Activated effector memory CD4-positive, alpha-beta T cell treated with Interleukin-2 at 50 U/mL for 16 hours (primary cell): Measurements from ENCODE around the gene TM9SF1.

Experiments
- DNase-seq: peaks from one replicate; pipeline ENCODE4 v3.0.0-alpha.2; 2020

Gene TM9SF1

GRCh38 chr14:24177041-24177825, 18.0 kb downstream of the TM9SF1 start:
- no peak for DNase-seq

DNA sequence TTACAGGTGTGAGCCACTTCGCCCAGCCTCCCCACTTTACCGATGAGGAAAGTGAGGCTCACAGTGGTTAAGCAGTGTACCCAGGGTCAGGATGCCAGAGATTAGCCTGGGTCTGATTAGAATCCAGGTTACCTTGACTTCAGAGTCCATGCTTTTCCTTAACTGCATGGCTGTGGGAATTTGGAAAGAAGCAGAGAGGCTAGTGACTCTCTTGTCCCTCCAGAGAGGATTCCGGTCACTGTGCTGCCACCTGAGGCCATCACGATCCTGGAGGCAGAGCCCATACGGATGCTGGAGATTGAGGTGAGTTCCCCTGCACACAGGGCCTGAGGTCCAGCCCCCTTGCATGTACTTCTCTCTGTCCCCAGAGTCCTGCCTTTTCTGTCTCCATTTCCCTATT, 18.6 kb downstream of the TM9SF1 start:
- DNase-seq = no peak

DNA sequence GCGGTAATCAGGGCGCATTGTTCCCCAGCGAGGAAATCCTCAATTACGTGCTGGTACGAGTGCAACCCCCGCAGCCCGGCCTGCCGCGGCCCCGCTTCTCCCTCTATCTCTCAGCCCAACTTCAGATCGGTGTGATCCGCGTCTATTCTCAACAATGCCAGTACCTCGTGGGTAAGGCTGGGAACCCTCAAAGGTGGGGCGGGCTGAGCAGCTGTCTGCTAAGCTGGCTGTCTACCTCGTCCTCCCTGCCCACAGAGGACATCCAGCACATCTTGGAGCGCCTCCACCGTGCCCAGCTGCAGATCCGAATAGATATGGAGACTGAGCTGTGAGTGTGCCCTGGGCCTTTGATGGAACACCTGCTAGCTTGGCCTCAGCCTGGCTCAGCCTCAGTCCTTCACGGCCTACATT, 22.4 kb downstream of the TM9SF1 start:
- DNase-seq = no peak

- DNase-seq = no peak
These were observed 22.9 kb downstream of the TM9SF1 start for GRCh38 chr14:24172261-24172860.

DNA sequence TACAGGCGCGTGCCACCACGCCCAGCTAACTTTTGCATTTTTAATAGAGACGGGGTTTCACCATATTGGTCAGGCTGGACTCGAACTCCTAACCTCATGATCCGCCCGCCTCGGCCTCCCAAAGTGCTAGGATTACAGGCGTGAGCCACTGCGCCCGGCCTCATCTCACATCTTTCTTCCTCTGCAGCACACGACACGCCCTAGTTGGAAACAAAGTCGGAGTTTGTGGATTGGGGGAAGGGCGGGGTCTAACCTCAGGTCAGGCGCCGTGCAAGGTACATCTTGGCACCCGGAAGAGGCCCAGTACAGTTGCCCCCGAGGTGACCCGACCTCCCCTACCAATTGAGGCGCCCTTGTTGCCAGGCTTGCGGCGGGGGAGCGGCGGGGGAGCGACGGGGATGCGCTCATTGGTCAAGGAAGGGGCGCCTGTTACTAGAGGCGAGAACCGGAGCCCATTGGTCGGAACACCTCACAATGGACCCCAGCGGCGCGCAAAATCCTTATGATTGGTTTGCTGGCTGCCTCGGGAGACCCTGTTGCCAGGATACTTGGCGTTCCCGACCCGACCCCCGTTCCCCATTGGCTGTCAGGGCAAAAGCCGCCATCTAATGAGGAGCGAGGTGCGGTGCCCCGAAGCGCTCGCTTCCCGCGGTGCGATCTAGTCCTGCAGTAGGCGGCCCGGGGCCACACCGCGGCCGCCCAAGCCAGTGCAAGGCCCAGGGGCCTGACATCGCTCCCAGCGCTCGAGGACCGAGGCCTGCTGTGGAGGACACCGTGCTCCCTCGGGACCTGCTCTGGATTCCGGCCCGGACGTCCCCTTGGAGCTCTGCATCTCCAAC, 23.6 kb downstream of the TM9SF1 start, which contains the start of gene REC8:
Gene REC8 (plus strand): TSS at position 659 of the 839 bp plus-strand sequence. CDS start 473 bp downstream, outside the sequence.
- peak; percentile 63 for DNase-seq

DNA sequence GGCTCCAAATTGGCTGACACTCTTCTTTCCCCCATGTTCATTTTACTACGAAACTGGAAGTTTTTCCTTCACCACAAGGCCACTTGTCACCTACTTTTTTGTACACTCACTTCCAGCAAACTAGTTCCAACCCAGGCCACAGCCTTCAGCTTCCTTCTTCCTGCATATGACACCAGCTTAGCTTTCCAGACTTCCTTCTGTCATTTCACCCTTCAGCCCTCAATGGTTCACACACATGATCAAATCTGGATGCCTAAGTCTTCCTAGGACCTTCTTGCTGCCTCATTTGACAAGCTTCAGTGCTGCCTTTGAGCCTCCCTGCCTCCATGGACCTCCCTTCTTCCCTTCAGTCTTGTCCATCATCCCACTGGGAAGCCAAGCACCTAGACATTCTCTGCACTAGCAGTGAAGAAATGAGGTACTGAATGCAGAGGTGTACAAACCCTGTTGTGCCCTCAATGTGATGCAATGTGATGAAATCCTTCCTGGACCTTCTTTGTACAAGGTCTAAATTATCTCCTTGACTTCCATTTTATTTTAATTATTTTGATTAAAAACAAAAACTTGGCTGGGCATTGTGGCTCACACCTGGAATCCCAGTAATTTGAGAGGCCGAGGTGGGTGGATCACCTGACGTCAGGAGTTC, 27.6 kb downstream of the TM9SF1 start:
- DNase-seq = no peak

- DNase-seq = no peak
These were observed 29.5 kb downstream of the TM9SF1 start for GRCh38 chr14:24165785-24166184.

DNA sequence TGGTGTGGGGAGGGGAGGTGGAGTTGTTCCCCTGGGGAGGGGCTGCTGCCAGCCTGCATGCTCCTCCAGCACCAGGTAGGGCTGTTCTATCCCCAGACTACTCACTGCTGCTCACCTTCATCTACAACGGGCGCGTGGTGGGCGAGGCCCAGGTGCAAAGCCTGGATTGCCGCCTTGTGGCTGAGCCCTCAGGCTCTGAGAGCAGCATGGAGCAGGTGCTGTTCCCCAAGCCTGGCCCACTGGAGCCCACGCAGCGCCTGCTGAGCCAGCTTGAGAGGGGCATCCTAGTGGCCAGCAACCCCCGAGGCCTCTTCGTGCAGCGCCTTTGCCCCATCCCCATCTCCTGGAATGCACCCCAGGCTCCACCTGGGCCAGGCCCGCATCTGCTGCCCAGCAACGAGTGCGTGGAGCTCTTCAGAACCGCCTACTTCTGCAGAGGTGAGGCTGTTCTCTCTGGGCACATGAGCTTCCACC, 30.7 kb downstream of the TM9SF1 start:
- no peak for DNase-seq

GRCh38 chr14:24162093-24162492, 33.1 kb downstream of the TM9SF1 start:
- DNase-seq = no peak

GRCh38 chr14:24160850-24161804, 34.1 kb downstream of the TM9SF1 start, which contains the start of gene IRF9:
Gene IRF9, plus strand, starts transcription at chr14:24161265. Its CDS starts 880 bp downstream, at chr14:24162145.
- peak; percentile 95 for DNase-seq

DNA sequence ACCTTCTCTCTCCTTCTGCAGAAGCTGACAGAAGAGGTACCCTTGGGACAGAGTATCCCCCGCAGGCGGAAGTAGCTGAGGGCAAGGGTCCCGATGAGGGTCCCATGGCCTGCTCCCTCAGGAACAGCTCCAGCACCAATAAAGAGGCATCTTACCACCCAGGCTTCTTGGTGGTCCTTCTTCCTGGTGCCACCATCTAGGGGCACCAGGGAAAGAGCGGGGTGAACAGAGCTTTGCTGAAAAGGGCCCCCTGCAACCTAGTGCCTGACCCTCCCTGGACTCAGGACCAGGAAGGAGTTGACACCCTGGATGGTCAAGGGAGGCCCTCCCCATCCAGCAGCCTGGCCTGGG, 34.8 kb downstream of the TM9SF1 start:
- no peak for DNase-seq

- DNase-seq = no peak
These were observed 35.3 kb downstream of the TM9SF1 start for GRCh38 chr14:24159777-24160498.

DNA sequence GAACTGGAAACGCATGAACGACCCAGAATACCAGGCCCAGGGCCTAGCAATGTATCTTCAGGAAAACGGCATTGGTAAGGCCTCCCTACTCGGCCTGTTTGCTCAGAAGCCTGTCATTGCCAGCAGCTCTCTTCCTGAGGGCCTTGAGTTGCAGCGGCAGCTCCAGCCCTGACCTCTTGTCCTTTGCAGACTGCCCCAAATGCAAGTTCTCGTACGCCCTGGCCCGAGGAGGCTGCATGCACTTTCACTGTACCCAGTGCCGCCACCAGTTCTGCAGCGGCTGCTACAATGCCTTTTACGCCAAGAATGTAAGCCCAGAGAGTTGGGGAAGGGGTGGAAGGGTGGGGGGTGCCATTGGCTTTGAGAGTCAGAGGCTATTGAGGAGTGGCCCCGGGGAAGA, 37.9 kb downstream of the TM9SF1 start:
- no peak for DNase-seq

DNA sequence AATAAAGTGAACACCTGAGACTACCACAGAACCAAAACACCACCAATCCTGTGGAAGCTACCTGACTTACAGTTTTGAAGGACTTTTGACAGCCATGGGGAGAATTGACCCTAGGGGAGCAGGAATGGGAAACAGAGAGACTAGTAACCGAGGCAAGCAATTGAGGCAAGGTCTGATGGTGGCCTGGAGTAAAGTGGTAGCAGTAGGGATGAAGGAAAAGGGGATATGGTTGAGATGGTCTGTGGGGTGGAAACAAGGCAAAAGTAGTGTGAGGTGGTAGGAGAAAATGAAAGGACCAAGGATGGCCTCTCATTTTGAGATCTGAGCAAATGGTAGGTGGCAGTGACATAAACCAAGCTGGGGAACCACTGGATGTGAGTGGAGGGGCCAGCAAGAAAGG, 38.4 kb downstream of the TM9SF1 start:
- no peak for DNase-seq

DNA sequence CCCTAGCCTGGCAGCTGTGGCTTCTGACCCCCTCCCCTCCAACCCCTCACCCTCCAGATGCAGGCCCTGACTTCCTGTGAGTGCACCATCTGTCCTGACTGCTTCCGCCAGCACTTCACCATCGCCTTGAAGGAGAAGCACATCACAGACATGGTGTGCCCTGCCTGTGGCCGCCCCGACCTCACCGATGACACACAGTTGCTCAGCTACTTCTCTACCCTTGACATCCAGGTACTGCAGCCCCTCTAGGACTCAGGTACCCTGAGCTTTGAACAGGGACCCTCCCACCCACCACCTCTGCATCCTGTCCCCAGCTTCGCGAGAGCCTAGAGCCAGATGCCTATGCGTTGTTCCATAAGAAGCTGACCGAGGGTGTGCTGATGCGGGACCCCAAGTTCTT, 40.1 kb downstream of the TM9SF1 start:
- no peak for DNase-seq

DNA sequence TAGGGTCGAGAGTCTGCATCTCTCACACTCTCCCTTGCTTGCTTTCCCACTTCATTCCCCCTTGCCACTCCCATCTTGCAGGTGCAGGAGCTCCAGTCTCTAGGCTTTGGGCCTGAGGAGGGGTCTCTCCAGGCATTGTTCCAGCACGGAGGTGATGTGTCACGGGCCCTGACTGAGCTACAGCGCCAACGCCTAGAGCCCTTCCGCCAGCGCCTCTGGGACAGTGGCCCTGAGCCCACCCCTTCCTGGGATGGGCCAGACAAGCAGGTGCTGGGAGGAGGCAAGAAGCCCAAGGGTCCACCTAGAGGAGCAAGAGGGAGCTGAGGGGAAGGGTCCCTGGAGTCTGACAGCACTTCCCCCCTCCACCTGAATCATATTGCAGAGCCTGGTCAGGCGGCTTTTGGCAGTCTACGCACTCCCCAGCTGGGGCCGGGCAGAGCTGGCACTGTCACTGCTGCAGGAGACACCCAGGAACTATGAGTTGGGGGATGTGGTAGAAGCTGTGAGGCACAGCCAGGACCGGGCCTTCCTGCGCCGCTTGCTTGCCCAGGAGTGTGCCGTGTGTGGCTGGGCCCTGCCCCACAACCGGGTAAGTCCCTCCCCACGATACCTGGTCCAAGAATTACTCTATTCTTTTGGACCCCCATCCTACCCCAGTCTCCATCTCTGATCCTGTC, 43.7 kb downstream of the TM9SF1 start:
- DNase-seq = no peak

DNA sequence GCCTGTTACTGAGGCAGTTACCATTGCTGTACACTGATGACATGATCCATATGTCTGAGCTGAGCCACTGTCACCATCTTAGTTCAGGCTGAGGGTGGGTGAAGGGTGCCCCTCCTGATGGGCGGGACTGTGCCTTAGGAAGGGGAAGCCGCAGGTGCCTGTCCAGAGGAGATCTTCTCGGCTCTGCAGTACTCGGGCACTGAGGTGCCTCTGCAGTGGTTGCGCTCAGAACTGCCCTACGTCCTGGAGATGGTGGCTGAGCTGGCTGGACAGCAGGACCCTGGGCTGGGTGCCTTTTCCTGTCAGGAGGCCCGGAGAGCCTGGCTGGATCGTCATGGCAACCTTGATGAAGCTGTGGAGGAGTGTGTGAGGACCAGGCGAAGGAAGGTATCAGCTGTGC, 44.2 kb downstream of the TM9SF1 start:
- no peak for DNase-seq

- DNase-seq = no peak
These were observed 44.7 kb downstream of the TM9SF1 start for GRCh38 chr14:24150567-24150966.

DNA sequence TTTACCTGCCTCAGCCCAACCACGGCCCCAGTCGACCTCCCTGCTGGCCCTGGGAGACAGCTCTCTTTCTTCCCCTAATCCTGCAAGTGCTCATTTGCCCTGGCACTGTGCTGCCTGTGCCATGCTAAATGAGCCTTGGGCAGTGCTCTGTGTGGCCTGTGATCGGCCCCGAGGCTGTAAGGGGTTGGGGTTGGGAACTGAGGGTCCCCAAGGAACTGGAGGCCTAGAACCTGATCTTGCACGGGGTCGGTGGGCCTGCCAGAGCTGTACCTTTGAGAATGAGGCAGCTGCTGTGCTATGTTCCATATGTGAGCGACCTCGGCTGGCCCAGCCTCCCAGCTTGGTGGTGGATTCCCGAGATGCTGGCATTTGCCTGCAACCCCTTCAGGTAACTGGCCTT, 45.2 kb downstream of the TM9SF1 start:
- DNase-seq = no peak

DNA sequence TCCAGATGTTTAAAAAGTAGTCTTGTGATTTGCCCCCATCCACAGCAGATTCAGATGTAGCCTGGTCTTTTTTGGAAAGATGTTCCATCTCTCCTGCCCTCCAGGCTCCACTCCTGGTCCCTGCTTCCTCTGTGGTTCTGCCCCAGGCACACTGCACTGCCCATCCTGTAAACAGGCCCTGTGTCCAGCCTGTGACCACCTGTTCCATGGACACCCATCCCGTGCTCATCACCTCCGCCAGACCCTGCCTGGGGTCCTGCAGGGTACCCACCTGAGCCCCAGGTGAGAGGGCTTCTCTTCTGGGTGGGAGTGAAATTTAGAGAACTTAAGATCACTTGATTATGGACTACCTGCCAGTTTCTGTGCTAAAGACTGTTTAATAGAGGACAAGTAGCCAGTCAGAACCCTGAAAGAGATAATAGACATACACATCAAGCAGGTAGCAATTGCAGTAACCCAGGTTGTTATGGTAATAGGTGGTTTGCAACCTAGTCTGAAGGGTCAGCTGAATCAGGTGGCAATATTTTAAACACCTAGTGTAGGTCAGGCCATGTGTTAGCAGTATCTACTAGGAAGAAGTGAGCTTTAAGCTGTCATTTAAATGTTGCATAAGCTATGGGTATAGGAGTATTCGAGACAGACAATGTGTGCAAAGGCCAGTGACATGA, 45.8 kb downstream of the TM9SF1 start:
- DNase-seq = no peak
